Hepatocyte (in vitro differentiated cells): Measurements from ENCODE around the gene PGM2L1. TPM values are rescaled to one million over a fixed set of nuclear protein-coding genes. Genes with fewer than 3 reads are reported as not detected.

Experiments used
- DNase-seq: peaks from one replicate; pipeline ENCODE4 v3.0.0-alpha.2; 2016; ENCODE audit warnings: low spot score
- H2AFZ ChIP-seq: fragments of 200-600 bp; sonication (generic); 2 replicates; pipeline ENCODE4 v1.6.0; 2016; ENCODE audit warnings: antibody characterized with exemption, mild to moderate bottlenecking
- H3K27ac ChIP-seq: fragments of 200-600 bp; sonication (generic); 2 replicates; pipeline ENCODE4 v1.5.1; 2016; ENCODE audit warnings: mild to moderate bottlenecking
- H3K27me3 ChIP-seq: fragments of 200-600 bp; sonication (generic); 2 replicates; pipeline ENCODE4 v1.6.1; 2016
- H3K36me3 ChIP-seq: fragments of 200-600 bp; sonication (generic); replicated peaks from 2 replicates; pipeline ENCODE4 v1.5.1; 2016; ENCODE audit warnings: low read depth; ENCODE audit not compliant: insufficient read depth
- H3K4me1 ChIP-seq: fragments of 200-600 bp; sonication (generic); 2 replicates; pipeline ENCODE4 v1.5.1; 2016; ENCODE audit warnings: mild to moderate bottlenecking, moderate library complexity; ENCODE audit not compliant: insufficient read depth
- H3K4me2 ChIP-seq: fragments of 200-600 bp; sonication (generic); 2 replicates; pipeline ENCODE4 v1.6.0; 2016
- H3K4me3 ChIP-seq: fragments of 200-600 bp; sonication (generic); 2 replicates; pipeline ENCODE4 v1.5.1; 2016; ENCODE audit warnings: mild to moderate bottlenecking
- H3K79me2 ChIP-seq: fragments of 200-600 bp; sonication (generic); 2 replicates; pipeline ENCODE4 v1.6.0; 2017; ENCODE audit warnings: mild to moderate bottlenecking
- H3K9me2 ChIP-seq: fragments of 200-600 bp; sonication (generic); replicated peaks from 2 replicates; pipeline ENCODE4 v1.6.0; 2017; ENCODE audit warnings: mild to moderate bottlenecking; ENCODE audit not compliant: insufficient read depth
- H3K9me3 ChIP-seq: fragments of 200-600 bp; sonication (generic); 2 replicates; pipeline ENCODE4 v1.5.1; 2016; ENCODE audit warnings: low read depth, mild to moderate bottlenecking
- H4K20me1 ChIP-seq: fragments of 200-600 bp; sonication (generic); 2 replicates; pipeline ENCODE4 v1.6.0; 2016; ENCODE audit warnings: mild to moderate bottlenecking; ENCODE audit not compliant: insufficient read depth, poor library complexity, severe bottlenecking
- CTCF ChIP-seq: fragments of 200-600 bp; sonication (generic); IDR thresholded peaks from 2 replicates; pipeline ENCODE4 v1.5.1; 2016; ENCODE audit warnings: antibody characterized with exemption, mild to moderate bottlenecking; ENCODE audit not compliant: poor library complexity
- EZH2 ChIP-seq: fragments of 200-600 bp; sonication (generic); IDR thresholded peaks from 2 replicates; pipeline ENCODE4 v1.6.1; 2016; ENCODE audit warnings: antibody characterized with exemption, mild to moderate bottlenecking, borderline replicate concordance
- EZH2phosphoT487 ChIP-seq: fragments of 200-600 bp; sonication (generic); IDR thresholded peaks from one replicate; pipeline ENCODE4 v1.6.1; 2018; ENCODE audit warnings: antibody characterized with exemption, mild to moderate bottlenecking, low read depth, moderate library complexity; ENCODE audit not compliant: unreplicated experiment, severe bottlenecking
- WGBS: methylation state at CpG from one replicate; pipeline ENCODE4 v1.1.6; 2016; ENCODE audit warnings: low lambda C conversion rate; ENCODE audit errors: missing lambda C conversion rate; 5-methylcytosine and 5-hydroxymethylcytosine counted together
- polyA plus RNA-seq: library from polyadenylated mRNA; unstranded; fragments of >200 nt; fragmentation: Nextera tagmentation; extraction: Ambion mirVana; gene quantifications from 2 replicates; pipeline ENCODE4 v1.2.1, GENCODE V29; 2016
- total RNA-seq: library from RNA; depleted of rRNA; stranded (reverse); fragments of >200 nt; gene quantifications from 2 replicates; pipeline ENCODE4 v1.2.3, GENCODE V29; 2014

The PGM2L1 gene
- total RNA-seq = 10.0 and 12.6 TPM in 2 replicates
- polyA plus RNA-seq = 6.7 and 7.7 TPM in 2 replicates

GRCh38 chr11:74398244-74399159 lies at the start of gene PGM2L1:
Gene PGM2L1 (minus strand): TSS chr11:74398433. CDS start chr11:74398161, 272 bp downstream.
- Histone ChIP-seq H3K4me2 (peak within 1 kb of the TSS; percentile 92), H3K4me3 (peak within 1 kb of the TSS; percentile 74), H3K4me1 (no peaks in the 10 kb centered on the region), H4K20me1 (no peaks in the 10 kb centered on the region), H3K27me3 (no peaks in the 10 kb centered on the region), H3K9me3 (no peaks in the 10 kb centered on the region), H3K9me2 (no peaks in the 10 kb centered on the region), H3K36me3 (no peaks in the 10 kb centered on the region), H2AFZ (peak within 1 kb of the TSS; percentile 84), H3K79me2 (peaks cover 28% of the 10 kb centered on the region), H3K27ac (peak within 1 kb of the TSS; percentile 92)
- TF ChIP-seq EZH2phosphoT487 = no peak
- no peak for TF ChIP-seq EZH2
- TF ChIP-seq CTCF = no peak
- WGBS = under 1% methylated on average over 63 of the region's 71 CpGs
- DNase-seq = peak; percentile 95

GRCh38 chr11:74447720-74448119 lies 49.5 kb upstream of the PGM2L1 start:
- H3K79me2 ChIP-seq = no peaks in the 10 kb centered on the region
- peak overlapping the region; percentile 79 for H3K27ac ChIP-seq
- peaks cover 40% of the 10 kb centered on the region for H3K4me1 ChIP-seq
- H3K4me3 ChIP-seq = no peak overlapping the region
- H3K4me2 ChIP-seq = no peak overlapping the region
- no peaks in the 10 kb centered on the region for H3K36me3 ChIP-seq
- H3K9me3 ChIP-seq = no peaks in the 10 kb centered on the region
- no peak overlapping the region for H2AFZ ChIP-seq
- no peaks in the 10 kb centered on the region for H3K27me3 ChIP-seq
- H3K9me2 ChIP-seq = no peaks in the 10 kb centered on the region
- TF ChIP-seq EZH2 (no peak), CTCF (no peak), EZH2phosphoT487 (no peak)
- H4K20me1 ChIP-seq = no peaks in the 10 kb centered on the region
- DNase-seq = no peak

GRCh38 chr11:74446532-74446938 lies 48.3 kb upstream of the PGM2L1 start:
- TF ChIP-seq EZH2phosphoT487 (peak; percentile 75), EZH2 (no peak)
- Histone ChIP-seq H3K36me3 (no peaks in the 10 kb centered on the region), H3K9me2 (no peaks in the 10 kb centered on the region), H3K4me2 (no peak overlapping the region), H3K79me2 (no peaks in the 10 kb centered on the region), H3K4me3 (no peak overlapping the region), H4K20me1 (no peaks in the 10 kb centered on the region), H3K4me1 (peaks cover 46% of the 10 kb centered on the region), H3K27me3 (no peaks in the 10 kb centered on the region), H2AFZ (no peak overlapping the region), H3K9me3 (no peaks in the 10 kb centered on the region), H3K27ac (no peak overlapping the region)
- peak; percentile 29 for DNase-seq
- 60% methylated on average over 1 of the region's 1 CpG for WGBS

- Histone ChIP-seq H3K4me2 (peak overlapping the region; percentile 50), H3K27me3 (no peaks in the 10 kb centered on the region), H3K4me3 (no peak overlapping the region), H3K79me2 (no peaks in the 10 kb centered on the region), H3K4me1 (peaks cover 46% of the 10 kb centered on the region), H3K27ac (peak overlapping the region; percentile 20), H4K20me1 (no peaks in the 10 kb centered on the region), H2AFZ (no peak overlapping the region), H3K9me2 (no peaks in the 10 kb centered on the region), H3K36me3 (no peaks in the 10 kb centered on the region), H3K9me3 (no peaks in the 10 kb centered on the region)
- WGBS = 78% methylated on average over 9 of the region's 9 CpGs
- no peak for DNase-seq
- no peak for TF ChIP-seq EZH2
- TF ChIP-seq EZH2phosphoT487 = no peak
- no peak for TF ChIP-seq CTCF
These were observed 46.1 kb upstream of the PGM2L1 start for GRCh38 chr11:74444173-74444826.
